Measurements from ENCODE around the gene BTBD2.

DNA sequence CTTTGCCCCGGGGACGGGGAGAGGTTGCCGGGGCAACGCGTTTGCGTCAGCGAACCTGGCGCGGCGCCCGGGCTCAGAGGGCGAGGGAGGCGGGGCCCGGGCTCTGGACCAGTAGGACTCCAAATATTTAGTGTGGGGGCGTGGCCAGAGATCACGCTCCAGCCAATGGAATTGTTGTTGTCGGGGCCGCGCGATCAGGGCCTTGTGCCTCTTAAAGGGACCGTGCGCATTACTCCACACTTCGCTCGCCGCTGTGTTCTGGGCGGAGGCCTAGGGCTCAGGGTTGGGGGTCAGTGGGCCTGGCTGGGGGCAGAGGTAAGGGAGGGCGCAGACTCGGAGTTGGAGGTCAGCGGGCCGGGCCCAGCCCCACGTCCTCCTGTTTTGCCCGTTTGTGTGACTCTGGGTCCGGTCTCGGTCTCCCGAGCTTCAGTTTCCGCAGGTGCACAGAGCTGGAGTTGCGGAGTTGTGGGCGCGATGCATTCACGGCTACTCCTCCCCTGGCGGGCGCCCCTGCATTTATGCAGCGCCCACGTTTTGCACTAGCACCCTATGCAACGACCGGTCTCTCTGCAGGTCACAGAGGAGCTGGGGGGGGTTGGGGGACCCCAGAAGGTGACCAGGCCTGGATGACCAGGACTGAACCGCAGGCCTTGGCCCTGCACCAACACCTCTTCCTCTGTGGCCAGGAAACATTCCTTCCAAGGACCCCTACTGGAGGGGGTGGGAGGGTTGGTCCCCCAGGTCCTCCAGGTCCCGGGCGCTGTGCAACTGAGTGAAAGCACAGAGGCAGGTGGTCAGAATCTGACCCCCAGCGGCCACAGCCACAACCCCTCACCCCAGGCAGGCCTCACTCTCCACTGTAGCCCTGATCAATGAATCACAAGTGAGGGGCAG is 46.2 kb upstream of the BTBD2 start:
- TF ChIP-seq EZH2 (optimal IDR thresholded peaks at IDR 0.05; ENCODE audit: low read depth, low read length): no peak
- TF ChIP-seq, protein P1, sequence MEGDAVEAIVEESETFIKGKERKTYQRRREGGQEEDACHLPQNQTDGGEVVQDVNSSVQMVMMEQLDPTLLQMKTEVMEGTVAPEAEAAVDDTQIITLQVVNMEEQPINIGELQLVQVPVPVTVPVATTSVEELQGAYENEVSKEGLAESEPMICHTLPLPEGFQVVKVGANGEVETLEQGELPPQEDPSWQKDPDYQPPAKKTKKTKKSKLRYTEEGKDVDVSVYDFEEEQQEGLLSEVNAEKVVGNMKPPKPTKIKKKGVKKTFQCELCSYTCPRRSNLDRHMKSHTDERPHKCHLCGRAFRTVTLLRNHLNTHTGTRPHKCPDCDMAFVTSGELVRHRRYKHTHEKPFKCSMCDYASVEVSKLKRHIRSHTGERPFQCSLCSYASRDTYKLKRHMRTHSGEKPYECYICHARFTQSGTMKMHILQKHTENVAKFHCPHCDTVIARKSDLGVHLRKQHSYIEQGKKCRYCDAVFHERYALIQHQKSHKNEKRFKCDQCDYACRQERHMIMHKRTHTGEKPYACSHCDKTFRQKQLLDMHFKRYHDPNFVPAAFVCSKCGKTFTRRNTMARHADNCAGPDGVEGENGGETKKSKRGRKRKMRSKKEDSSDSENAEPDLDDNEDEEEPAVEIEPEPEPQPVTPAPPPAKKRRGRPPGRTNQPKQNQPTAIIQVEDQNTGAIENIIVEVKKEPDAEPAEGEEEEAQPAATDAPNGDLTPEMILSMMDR (IDR thresholded peaks at IDR 0.05; ENCODE audit: low read length): peak; percentile 17; the same call in 1 of the 2 replicates

Data from MM.1S (cell line).